ENCODE measurements around the gene EFNB1. TPM values are rescaled to one million over a fixed set of nuclear protein-coding genes. Genes with fewer than 3 reads are reported as not detected.
"Not testable (repeated sequence)": the region's sequence is repeated elsewhere in the genome, so short reads cannot be mapped to it uniquely, and the experiment has no call there.

EFNB1 gene
- total RNA-seq (1 to 10 TPM; 2.9 to 3.1 TPM), total RNA-seq (4.5 to 24.2 (median 8.5) reads per million in 172 experiments)
- polyA plus RNA-seq (2013, experiment 1 of 2) = 4.1 TPM
- polyA plus RNA-seq (2013, experiment 2 of 2) = 4.2 TPM

DNA sequence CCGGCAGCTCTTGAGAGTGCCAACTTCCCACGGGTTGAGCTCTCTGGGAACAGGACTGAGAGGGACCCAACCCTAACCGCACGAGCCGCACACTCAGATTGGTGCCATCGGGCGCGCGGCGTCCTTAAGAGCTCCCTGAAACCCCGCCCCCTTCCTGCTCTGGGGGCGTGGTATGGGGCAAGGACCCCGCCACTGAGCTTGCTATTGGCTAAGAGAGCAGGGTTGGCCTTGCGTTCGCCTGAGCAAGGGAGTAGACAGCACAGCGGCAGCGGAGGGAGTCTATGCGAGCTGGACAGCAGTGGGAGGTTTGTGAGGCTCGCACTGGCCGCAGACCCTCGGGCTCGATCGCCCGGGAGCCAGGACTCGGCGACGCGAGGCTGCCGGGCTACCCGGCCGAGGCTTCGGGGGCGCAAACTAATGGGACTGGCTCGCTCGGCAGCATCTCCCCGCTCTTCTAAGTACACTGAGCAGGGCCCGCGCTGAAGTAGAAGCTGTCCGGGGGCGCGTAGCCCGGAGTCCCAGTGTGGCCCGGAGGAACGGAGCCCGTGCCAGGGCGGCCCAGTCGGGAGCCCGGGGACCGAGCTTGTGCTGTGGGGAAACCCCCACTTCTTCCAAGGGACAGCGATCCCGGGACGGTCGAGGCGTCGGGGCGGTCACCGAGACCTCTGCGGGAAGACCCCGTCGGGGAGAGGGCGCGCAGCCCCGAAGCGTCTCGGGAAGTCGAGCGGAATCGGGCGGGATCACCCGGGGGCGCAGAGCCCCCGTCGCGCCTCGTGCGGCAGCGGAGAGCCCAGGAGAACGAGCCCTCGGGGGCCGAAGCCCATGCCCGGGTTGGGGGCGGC lies at the start of gene EFNB1:
Gene EFNB1, plus strand, starts transcription at position 282 of the 842 bp plus-strand sequence. CDS start 756 bp downstream, outside the sequence.
- Mint-ChIP-seq H3K27ac (peak within 1 kb of the TSS; percentile 63), H3K36me3 (ENCODE audit: low read depth) (peaks cover 5% of the 10 kb centered on the region), H3K4me1 (ENCODE audit: low read depth) (peaks cover 23% of the 10 kb centered on the region), H3K4me3 (peak within 1 kb of the TSS; percentile 94), H3K9me3 (no peaks in the 10 kb centered on the region), H3K27me3 (no peaks in the 10 kb centered on the region)
- POLR2A ChIA-PET = interaction anchor here (1.1 to 2.6 kb wide), 7 partner anchors 8 to 1304 kb away, joined by 3 to 14 read pairs (median 9); partner anchors contain the start of genes IGBP1 and PJA1
- Histone ChIP-seq H3K27me3 (ENCODE audit: control insufficient read depth in 1 of 2, insufficient read depth in 2 of 2, low read length in 2 of 2) (peaks cover 0 to 2% of the 10 kb centered on the region in 2 experiments), H3K4me3 (ENCODE audit: low read length) (peak within 1 kb of the TSS; percentile 80), H3K4me1 (ENCODE audit: insufficient read depth, low read length) (peaks cover 35% of the 10 kb centered on the region), H3K36me3 (ENCODE audit: insufficient read depth, low read length) (no peaks in the 10 kb centered on the region), H3K27ac (ENCODE audit: low read depth in 1 of 2, low read length in 2 of 2) (no peak within 1 kb of the TSS), H3K9me3 (ENCODE audit: control insufficient read depth in 1 of 2, insufficient read depth in 1 of 2, low read length in 2 of 2) (no peaks in the 10 kb centered on the region)
- DNase-seq = peak; percentile 70 to 94 (median 82)
- intact Hi-C loops (cut with DNase I, micrococcal nuclease) = loop anchor here (1.0 to 10.0 kb wide), 4 partner anchors 336 to 1306 kb away; partner anchors contain the start of genes IGBP1 (in 1 of the 2) and PJA1 (in 1 of the 2)
- CTCF ChIA-PET = interaction anchor here (1.6 kb wide), 1 partner anchor 393 kb away, joined by 12 read pairs; no protein-coding TSS in a partner anchor
- ATAC-seq (ENCODE audit: poor library complexity) = peak; percentile 94
- TF ChIP-seq, protein P1, sequence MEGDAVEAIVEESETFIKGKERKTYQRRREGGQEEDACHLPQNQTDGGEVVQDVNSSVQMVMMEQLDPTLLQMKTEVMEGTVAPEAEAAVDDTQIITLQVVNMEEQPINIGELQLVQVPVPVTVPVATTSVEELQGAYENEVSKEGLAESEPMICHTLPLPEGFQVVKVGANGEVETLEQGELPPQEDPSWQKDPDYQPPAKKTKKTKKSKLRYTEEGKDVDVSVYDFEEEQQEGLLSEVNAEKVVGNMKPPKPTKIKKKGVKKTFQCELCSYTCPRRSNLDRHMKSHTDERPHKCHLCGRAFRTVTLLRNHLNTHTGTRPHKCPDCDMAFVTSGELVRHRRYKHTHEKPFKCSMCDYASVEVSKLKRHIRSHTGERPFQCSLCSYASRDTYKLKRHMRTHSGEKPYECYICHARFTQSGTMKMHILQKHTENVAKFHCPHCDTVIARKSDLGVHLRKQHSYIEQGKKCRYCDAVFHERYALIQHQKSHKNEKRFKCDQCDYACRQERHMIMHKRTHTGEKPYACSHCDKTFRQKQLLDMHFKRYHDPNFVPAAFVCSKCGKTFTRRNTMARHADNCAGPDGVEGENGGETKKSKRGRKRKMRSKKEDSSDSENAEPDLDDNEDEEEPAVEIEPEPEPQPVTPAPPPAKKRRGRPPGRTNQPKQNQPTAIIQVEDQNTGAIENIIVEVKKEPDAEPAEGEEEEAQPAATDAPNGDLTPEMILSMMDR (IDR thresholded peaks at IDR 0.05) = no peak

DNA sequence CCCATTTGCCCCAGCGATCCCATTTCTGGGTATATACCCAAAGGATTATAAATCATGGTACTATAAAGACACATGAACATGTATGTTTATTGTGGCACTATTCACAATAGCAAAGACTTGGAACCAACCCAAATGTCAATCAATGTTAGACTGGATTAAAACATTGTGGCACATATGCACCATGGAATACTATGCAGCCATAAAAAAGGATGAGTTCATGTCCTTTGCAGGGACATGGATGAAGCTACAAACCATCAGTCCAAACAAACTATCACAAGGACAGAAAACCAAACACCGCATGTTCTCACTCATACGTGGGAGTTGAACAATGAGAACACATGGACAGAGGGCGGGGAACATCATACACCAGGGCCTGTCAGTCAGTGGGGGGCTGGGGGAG lies 47.5 kb upstream of the EFNB1 start:
- POLR2A ChIA-PET; ATAC-seq (ENCODE audit: poor library complexity); H3K4me1 Mint-ChIP-seq (ENCODE audit: low read depth); CTCF ChIA-PET; H3K9me3 Mint-ChIP-seq; H3K36me3 ChIP-seq (ENCODE audit: insufficient read depth, low read length); H3K36me3 Mint-ChIP-seq (ENCODE audit: low read depth); intact Hi-C loops (cut with DNase I, micrococcal nuclease); DNase-seq; H3K27me3 Mint-ChIP-seq; H3K4me3 ChIP-seq (ENCODE audit: low read length); H3K27ac Mint-ChIP-seq; H3K4me3 Mint-ChIP-seq; H3K9me3 ChIP-seq (ENCODE audit: control insufficient read depth in 1 of 2, insufficient read depth in 1 of 2, low read length in 2 of 2); H3K27me3 ChIP-seq (ENCODE audit: control insufficient read depth in 1 of 2, insufficient read depth in 2 of 2, low read length in 2 of 2); H3K27ac ChIP-seq (ENCODE audit: low read depth in 1 of 2, low read length in 2 of 2); H3K4me1 ChIP-seq (ENCODE audit: insufficient read depth, low read length): not testable (repeated sequence)

DNA sequence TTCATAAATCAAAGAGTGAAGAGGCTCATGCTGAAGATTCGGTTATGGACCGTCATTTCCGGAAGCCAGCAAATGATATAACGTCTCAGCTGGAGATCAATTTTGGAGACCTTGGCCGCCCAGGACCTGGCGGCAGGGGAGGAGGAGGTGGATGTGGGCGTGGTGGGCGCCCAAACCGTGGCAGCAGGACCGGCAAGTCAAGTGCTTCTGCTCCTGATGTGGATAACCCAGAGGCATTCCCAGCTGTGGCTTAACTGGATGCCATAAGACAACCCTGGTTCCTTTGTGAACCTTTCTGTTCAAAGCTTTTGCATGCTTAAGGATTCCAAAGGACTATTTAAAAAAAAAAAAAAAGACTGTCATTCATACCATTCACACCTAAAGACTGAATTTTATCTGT lies 44.0 kb upstream of the EFNB1 start:
- ATAC-seq (ENCODE audit: poor library complexity) (no peak), DNase-seq (no peak)
- TF ChIP-seq, protein P1 (IDR thresholded peaks at IDR 0.05) = no peak
- Histone ChIP-seq H3K27ac (ENCODE audit: low read depth in 1 of 2, low read length in 2 of 2) (no peak overlapping the region), H3K9me3 (ENCODE audit: control insufficient read depth in 1 of 2, insufficient read depth in 1 of 2, low read length in 2 of 2) (peaks cover 0 to 3% of the 10 kb centered on the region in 2 experiments), H3K4me1 (ENCODE audit: insufficient read depth, low read length) (no peaks in the 10 kb centered on the region), H3K36me3 (ENCODE audit: insufficient read depth, low read length) (no peaks in the 10 kb centered on the region), H3K27me3 (ENCODE audit: control insufficient read depth in 1 of 2, insufficient read depth in 2 of 2, low read length in 2 of 2) (no peaks in the 10 kb centered on the region), H3K4me3 (ENCODE audit: low read length) (no peak overlapping the region)
- CTCF ChIA-PET = no interaction called here
- Mint-ChIP-seq H3K36me3 (ENCODE audit: low read depth) (no peaks in the 10 kb centered on the region), H3K4me3 (no peak overlapping the region), H3K9me3 (no peaks in the 10 kb centered on the region), H3K27me3 (no peaks in the 10 kb centered on the region), H3K27ac (no peak overlapping the region), H3K4me1 (ENCODE audit: low read depth) (no peaks in the 10 kb centered on the region)
- intact Hi-C loops (cut with DNase I, micrococcal nuclease) = no loop called here
- POLR2A ChIA-PET = no interaction called here

DNA sequence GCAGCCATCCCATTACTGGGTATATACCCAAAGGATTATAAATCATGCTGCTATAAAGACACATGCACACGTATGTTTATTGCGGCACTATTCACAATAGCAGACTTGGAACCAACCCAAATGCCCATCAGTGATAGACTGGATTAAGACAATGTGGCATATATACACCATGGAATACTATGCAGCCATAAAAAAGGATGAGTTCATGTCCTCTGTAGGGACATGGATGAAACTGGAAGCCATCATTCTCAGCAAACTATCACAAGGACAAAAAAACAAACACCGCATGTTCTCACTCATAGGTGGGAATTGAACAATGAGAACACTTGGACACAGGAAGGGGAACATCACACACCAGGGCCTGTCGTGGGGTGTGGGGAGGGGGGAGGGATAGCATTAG lies 42.2 kb upstream of the EFNB1 start:
- H3K36me3 ChIP-seq (ENCODE audit: insufficient read depth, low read length); intact Hi-C loops (cut with DNase I, micrococcal nuclease); H3K27ac Mint-ChIP-seq; H3K27ac ChIP-seq (ENCODE audit: low read depth in 1 of 2, low read length in 2 of 2); H3K9me3 Mint-ChIP-seq; H3K4me1 Mint-ChIP-seq (ENCODE audit: low read depth); H3K36me3 Mint-ChIP-seq (ENCODE audit: low read depth); H3K27me3 ChIP-seq (ENCODE audit: control insufficient read depth in 1 of 2, insufficient read depth in 2 of 2, low read length in 2 of 2); POLR2A ChIA-PET; H3K4me1 ChIP-seq (ENCODE audit: insufficient read depth, low read length); H3K27me3 Mint-ChIP-seq; DNase-seq; H3K4me3 ChIP-seq (ENCODE audit: low read length); H3K4me3 Mint-ChIP-seq; ATAC-seq (ENCODE audit: poor library complexity); H3K9me3 ChIP-seq (ENCODE audit: control insufficient read depth in 1 of 2, insufficient read depth in 1 of 2, low read length in 2 of 2); CTCF ChIA-PET: not testable (repeated sequence)

Measured in CD4-positive, alpha-beta T cell (primary cell).